Endodermal cell (in vitro differentiated cells): ENCODE data around the gene STAT3. TPM values are rescaled to one million over a fixed set of nuclear protein-coding genes. Genes with fewer than 3 reads are reported as not detected.

Source experiments
- DNase-seq: peaks from one replicate; pipeline ENCODE4 v3.0.0-alpha.2; 2017
- H3K27ac ChIP-seq: 2 replicates; pipeline ENCODE4 v1.5.1; 2013; ENCODE audit warnings: mild to moderate bottlenecking, low read depth, low read length, moderate library complexity
- H3K27me3 ChIP-seq: 2 replicates; pipeline ENCODE4 v1.6.1; 2013; ENCODE audit warnings: mild to moderate bottlenecking, low read length, moderate library complexity; ENCODE audit not compliant: insufficient read depth, control insufficient read depth, poor library complexity, severe bottlenecking
- H3K36me3 ChIP-seq: 2 replicates; pipeline ENCODE4 v1.7.0; 2013; ENCODE audit warnings: mild to moderate bottlenecking, low read length, moderate library complexity; ENCODE audit not compliant: control insufficient read depth, insufficient read depth
- H3K4me1 ChIP-seq: one replicate; pipeline ENCODE4 v1.7.0; 2013; ENCODE audit warnings: low read length; ENCODE audit not compliant: control insufficient read depth, insufficient read depth
- H3K4me3 ChIP-seq: 2 replicates; pipeline ENCODE4 v1.5.1; 2013; ENCODE audit warnings: mild to moderate bottlenecking, low read length, moderate library complexity
- H3K9ac ChIP-seq: 2 replicates; pipeline ENCODE4 v1.6.1; 2013; ENCODE audit warnings: mild to moderate bottlenecking, low read length, moderate library complexity; ENCODE audit not compliant: poor library complexity, severe bottlenecking; ENCODE audit errors: extremely low read depth
- H3K9me3 ChIP-seq: 2 replicates; pipeline ENCODE4 v1.6.1; 2013; ENCODE audit warnings: mild to moderate bottlenecking, low read length, moderate library complexity; ENCODE audit not compliant: control insufficient read depth
- H3K27ac Mint-ChIP-seq: 2 replicates; pipeline ENCODE4 v1.8.0; 2020; ENCODE audit warnings: mixed read lengths
- H3K27me3 Mint-ChIP-seq: 2 replicates; pipeline ENCODE4 v1.8.0; 2021; ENCODE audit warnings: mild to moderate bottlenecking, mixed read lengths; ENCODE audit not compliant: insufficient read depth
- H3K36me3 Mint-ChIP-seq: 2 replicates; pipeline ENCODE4 v1.8.0; 2020; ENCODE audit warnings: low read depth, mixed read lengths
- H3K4me1 Mint-ChIP-seq: 2 replicates; pipeline ENCODE4 v1.8.0; 2020; ENCODE audit warnings: mixed read lengths
- H3K4me3 Mint-ChIP-seq: 2 replicates; pipeline ENCODE4 v1.8.0; 2020; ENCODE audit warnings: mild to moderate bottlenecking, moderate library complexity, mixed read lengths
- H3K9me3 Mint-ChIP-seq: 2 replicates; pipeline ENCODE4 v1.8.0; 2020; ENCODE audit warnings: mild to moderate bottlenecking, mixed read lengths
- CTCF ChIP-seq: fragments of 200-600 bp; sonication (generic); conservative IDR thresholded peaks from 2 replicates; pipeline ENCODE4 v1.5.0; 2021; ENCODE audit warnings: antibody characterized with exemption, mild to moderate bottlenecking
- WGBS, 2 experiments: methylation state at CpG; one replicate each; pipeline versions ENCODE4 v1.1.5 to v1.1.7; 2013; ENCODE audit warnings: missing lambda C conversion rate in 2 of 2, mixed read lengths in 1 of 2; ENCODE audit not compliant: insufficient coverage in 1 of 2, insufficient read length in 1 of 2; 5-methylcytosine and 5-hydroxymethylcytosine counted together
- total RNA-seq, 2 donors: library from RNA; stranded (reverse); fragmentation: NEBNext Ultra II Directional in 1 of 2; extraction: Animal tissue kit (Norgen Biotek cat#: 25700) in 1 of 2; gene quantifications; 2 replicates in 1 of 2; 3 replicates in 1 of 2; pipeline ENCODE4 v1.2.1, GENCODE V29; 2021

STAT3 gene
- total RNA-seq, 2 donors from 2014 or later, result 27.5 to 32.4 TPM

GRCh38 chr17:42341568-42341967 lies 46.7 kb downstream of the STAT3 start:
- Histone ChIP-seq H3K4me3 (no peak overlapping the region), H3K27ac (no peak overlapping the region), H3K4me1 (no peaks in the 10 kb centered on the region), H3K36me3 (no peaks in the 10 kb centered on the region), H3K27me3 (no peaks in the 10 kb centered on the region), H3K9me3 (no peaks in the 10 kb centered on the region), H3K9ac (no peak overlapping the region)
- Mint-ChIP-seq H3K36me3 (peaks cover 41% of the 10 kb centered on the region), H3K27ac (no peak overlapping the region), H3K4me1 (no peaks in the 10 kb centered on the region), H3K27me3 (no peaks in the 10 kb centered on the region), H3K4me3 (no peak overlapping the region), H3K9me3 (no peaks in the 10 kb centered on the region)
- 91 to 94% methylated on average over 2 to 4 of the region's 4 CpGs for WGBS, 2 experiments
- no peak for DNase-seq
- TF ChIP-seq CTCF, result no peak

- Histone ChIP-seq H3K36me3 (no peaks in the 10 kb centered on the region), H3K9ac (no peak overlapping the region), H3K27ac (no peak overlapping the region), H3K4me3 (no peak overlapping the region), H3K4me1 (no peaks in the 10 kb centered on the region), H3K27me3 (no peaks in the 10 kb centered on the region), H3K9me3 (no peaks in the 10 kb centered on the region)
- no peaks in the 10 kb centered on the region for H3K4me1 Mint-ChIP-seq
- no peaks in the 10 kb centered on the region for H3K9me3 Mint-ChIP-seq
- peaks cover 41% of the 10 kb centered on the region for H3K36me3 Mint-ChIP-seq
- no peak overlapping the region for H3K27ac Mint-ChIP-seq
- TF ChIP-seq CTCF, result no peak
- no peak overlapping the region for H3K4me3 Mint-ChIP-seq
- no peak for DNase-seq
- H3K27me3 Mint-ChIP-seq, result no peaks in the 10 kb centered on the region
These were observed 47.5 kb downstream of the STAT3 start for GRCh38 chr17:42340691-42341127.

- H3K36me3 ChIP-seq, result no peaks in the 10 kb centered on the region
- no peaks in the 10 kb centered on the region for H3K9me3 Mint-ChIP-seq
- H3K9me3 ChIP-seq, result no peaks in the 10 kb centered on the region
- H3K27me3 Mint-ChIP-seq, result no peaks in the 10 kb centered on the region
- H3K36me3 Mint-ChIP-seq, result peaks cover 41% of the 10 kb centered on the region
- no peak overlapping the region for H3K4me3 ChIP-seq
- H3K4me3 Mint-ChIP-seq, result no peak overlapping the region
- no peak overlapping the region for H3K27ac Mint-ChIP-seq
- DNase-seq, result no peak
- no peak overlapping the region for H3K9ac ChIP-seq
- H3K27ac ChIP-seq, result no peak overlapping the region
- 80 to 95% methylated on average over 1 to 5 of the region's 5 CpGs for WGBS, 2 experiments
- no peak for TF ChIP-seq CTCF
- no peaks in the 10 kb centered on the region for H3K4me1 ChIP-seq
- no peaks in the 10 kb centered on the region for H3K4me1 Mint-ChIP-seq
- H3K27me3 ChIP-seq, result no peaks in the 10 kb centered on the region
These were observed 49.0 kb downstream of the STAT3 start for GRCh38 chr17:42339221-42339620.
